GM12801 (cell line): ENCODE measurements around the gene SOAT2.

Experiments
- TF ChIP-seq, protein P1 (sequence below): IDR thresholded peaks from one replicate; pipeline ENCODE4 v1.5.1; 2011; ENCODE audit warnings: control low read depth; ENCODE audit not compliant: insufficient read length; ENCODE audit errors: extremely low read depth

Gene SOAT2

DNA sequence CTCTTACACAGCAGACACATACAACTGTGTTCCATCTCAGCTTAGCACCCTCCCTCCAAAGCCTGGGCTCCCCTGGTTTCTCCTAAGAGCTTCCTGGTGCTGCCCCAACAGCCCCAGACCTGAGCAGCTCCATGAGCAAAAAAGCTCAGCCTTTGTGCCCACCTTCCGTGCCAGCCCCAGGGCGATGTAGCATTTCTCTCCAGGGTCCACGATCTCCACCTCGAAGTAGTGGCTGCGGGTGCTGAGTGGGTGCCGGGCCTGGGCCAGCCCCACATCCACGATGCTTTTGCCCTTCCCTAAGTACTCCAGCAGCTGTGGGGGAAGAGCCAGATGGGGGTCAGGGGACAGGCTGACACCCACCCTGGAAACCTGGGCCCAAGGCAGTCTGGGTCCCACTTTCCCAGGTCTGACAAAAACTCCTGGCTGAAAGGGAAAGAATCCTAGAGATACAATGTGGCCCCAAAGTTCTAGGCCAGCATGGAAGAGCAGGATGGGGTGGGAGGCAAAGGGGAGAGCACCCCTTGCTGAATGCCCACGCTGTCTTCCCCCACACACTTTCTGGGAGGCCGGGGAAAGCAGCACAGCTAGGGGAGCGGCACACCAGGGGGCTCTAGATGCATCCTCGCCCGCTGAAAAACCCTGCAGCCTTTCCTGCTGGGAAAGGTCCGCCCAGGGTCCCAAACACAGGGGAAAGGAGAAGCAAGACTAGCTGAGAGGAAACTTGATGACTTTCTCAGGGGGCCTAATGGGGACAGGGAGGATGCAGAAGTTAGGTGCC lies 35.1 kb upstream of the SOAT2 start:
- TF ChIP-seq, protein P1, sequence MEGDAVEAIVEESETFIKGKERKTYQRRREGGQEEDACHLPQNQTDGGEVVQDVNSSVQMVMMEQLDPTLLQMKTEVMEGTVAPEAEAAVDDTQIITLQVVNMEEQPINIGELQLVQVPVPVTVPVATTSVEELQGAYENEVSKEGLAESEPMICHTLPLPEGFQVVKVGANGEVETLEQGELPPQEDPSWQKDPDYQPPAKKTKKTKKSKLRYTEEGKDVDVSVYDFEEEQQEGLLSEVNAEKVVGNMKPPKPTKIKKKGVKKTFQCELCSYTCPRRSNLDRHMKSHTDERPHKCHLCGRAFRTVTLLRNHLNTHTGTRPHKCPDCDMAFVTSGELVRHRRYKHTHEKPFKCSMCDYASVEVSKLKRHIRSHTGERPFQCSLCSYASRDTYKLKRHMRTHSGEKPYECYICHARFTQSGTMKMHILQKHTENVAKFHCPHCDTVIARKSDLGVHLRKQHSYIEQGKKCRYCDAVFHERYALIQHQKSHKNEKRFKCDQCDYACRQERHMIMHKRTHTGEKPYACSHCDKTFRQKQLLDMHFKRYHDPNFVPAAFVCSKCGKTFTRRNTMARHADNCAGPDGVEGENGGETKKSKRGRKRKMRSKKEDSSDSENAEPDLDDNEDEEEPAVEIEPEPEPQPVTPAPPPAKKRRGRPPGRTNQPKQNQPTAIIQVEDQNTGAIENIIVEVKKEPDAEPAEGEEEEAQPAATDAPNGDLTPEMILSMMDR = no peak

GRCh38 chr12:53068811-53069585 lies 34.3 kb upstream of the SOAT2 start:
- TF ChIP-seq, protein P1 = no peak

GRCh38 chr12:53069621-53070410 lies 33.5 kb upstream of the SOAT2 start:
- TF ChIP-seq, protein P1 = no peak

DNA sequence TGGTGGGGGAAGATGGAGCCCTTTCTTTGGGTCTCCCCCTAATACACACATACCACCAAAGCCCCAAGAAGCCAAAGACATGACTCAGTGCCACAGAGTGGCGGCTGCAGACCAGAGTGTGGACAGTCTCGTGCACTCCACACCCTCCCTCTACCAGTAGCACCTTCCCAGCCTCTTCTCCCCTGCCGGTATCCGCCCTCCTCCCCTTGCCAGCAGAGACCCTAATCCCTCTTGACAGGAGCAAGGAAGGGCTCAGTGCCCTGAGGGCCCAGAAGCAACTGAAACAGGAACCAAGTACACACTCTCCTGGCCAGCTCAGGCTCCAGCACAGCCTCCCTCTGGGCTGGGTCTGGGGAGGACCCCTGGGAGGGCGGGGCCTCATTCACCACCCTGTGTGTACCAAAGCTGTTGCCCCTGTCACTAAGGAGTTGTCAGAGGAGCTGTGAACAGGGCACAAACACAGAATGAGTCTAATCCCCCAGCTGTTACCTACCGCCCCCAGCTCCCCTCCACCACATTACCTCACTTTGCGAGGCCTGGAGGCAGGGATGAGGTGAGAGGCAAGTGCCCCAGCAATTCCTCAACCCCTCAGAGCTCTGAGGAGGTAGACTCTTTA lies 32.3 kb upstream of the SOAT2 start:
- TF ChIP-seq, protein P1 = no peak

DNA sequence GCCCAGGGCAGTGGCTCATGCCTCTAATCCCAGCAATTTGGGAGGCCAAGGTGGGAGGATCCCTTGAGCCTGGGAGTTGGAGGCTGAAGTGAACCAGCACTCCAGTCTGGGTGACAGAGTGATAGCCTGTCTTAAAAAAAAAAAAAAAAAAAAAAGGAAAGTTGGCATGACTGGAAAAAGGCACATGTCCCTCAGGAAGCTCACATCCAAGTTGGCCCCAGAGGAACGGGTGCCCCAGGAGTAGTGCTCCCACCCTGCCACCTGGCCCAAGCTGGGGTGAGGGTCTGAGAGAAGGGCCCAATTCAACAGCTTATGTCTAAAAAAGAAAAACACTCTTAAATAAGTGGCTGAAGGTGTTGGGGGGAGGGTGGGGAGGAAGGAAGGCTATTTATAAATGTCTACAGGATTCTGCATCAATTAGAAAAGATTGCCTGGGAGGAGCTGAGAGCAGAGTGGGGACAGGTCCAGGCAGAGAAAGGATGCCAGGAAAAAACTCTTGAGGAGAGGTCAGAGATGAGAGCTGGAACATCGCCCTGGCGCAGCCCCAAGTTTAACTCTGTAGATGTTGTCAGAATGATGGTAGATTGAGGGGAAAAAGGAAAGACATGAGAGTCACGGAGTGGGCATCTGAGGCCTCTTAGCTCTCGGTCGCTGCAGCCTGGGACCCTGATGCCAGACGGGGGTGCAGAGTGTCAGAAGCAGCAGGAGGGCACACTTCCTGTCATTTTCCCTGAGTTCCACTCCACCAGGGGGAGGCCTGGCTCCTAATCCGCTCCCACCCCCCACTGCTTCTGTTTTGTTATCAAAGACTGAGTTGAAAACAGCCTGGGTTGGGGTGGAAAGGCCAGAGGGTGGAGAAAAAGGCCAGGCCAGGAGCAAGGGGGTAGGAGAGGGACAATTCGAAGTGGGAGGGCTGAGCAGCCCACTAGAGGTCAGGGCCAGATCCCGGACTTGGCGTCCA lies 31.4 kb upstream of the SOAT2 start:
- TF ChIP-seq, protein P1 = no peak

DNA sequence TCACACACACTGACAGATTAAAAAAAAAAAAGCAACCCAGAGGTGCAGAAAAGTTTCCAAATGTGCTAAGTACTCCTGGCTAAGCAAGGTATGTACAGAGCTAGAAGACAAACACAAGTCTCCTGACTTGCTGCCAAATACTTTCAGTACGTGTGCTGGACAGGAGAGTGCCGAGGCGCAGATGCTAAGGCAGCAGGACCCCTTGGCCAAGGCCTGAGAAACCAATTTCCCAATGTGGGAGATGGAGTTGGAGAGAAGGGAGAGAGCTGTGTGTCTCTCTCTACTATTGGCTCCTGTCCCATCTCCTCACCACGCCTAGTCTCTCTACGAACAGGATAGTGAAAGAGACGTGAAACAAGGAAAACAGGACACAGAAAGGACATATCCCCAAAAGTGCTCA lies 29.4 kb upstream of the SOAT2 start:
- TF ChIP-seq, protein P1 = no peak
